ENCODE measurements around the gene FADS3. TPM values are rescaled to one million over a fixed set of nuclear protein-coding genes. Genes with fewer than 3 reads are reported as not detected.

Gene FADS3
- total RNA-seq, 6 donors from 2014 or later = 34.4 to 138 (median 106) TPM

- ATAC-seq (ENCODE audit: low FRiP score in 2 of 2) (peak; percentile 87 to 93), DNase-seq (peak; percentile 92 to 95)
- no peaks in the 10 kb centered on the region for H3K9me3 ChIP-seq
- 0 to 4% methylated on average over 9 to 28 of the region's 83 CpGs for WGBS, 2 donors
- H3K36me3 ChIP-seq = no peaks in the 10 kb centered on the region
- H3K27ac ChIP-seq = peak within 1 kb of the TSS; percentile 61 to 92 (median 86)
- peak in 3 of 6 experiments; percentile 16 to 65 (median 33) for TF ChIP-seq CTCF (IDR thresholded peaks at IDR 0.05)
- peak in 1 of 4 donors; percentile 37 for TF ChIP-seq EP300 (IDR thresholded peaks at IDR 0.05)
- peak in 2 of 4 donors; percentile 42 to 55 for TF ChIP-seq POLR2A (IDR thresholded peaks at IDR 0.05)
- peak in 1 of 2 donors; percentile 35 for TF ChIP-seq POLR2AphosphoS5 (IDR thresholded peaks at IDR 0.05)
- H3K4me3 ChIP-seq = peak within 1 kb of the TSS; percentile 0 to 66 (median 62)
- H3K27me3 ChIP-seq = peaks cover 0 to 2% (median 0%) of the 10 kb centered on the region in 4 donors
- H3K4me1 ChIP-seq = peaks cover 19 to 49% (median 43%) of the 10 kb centered on the region in 4 donors
Observed at GRCh38 chr11:61827571-61828378, 63.6 kb downstream of the FADS3 start, which contains the start of gene FADS2. TSS of gene FADS2 (plus strand) at chr11:61828300. CDS start at chr11:61828391, 91 bp downstream.

- peak in 1 of 2 donors; percentile 15 for ATAC-seq (ENCODE audit: low FRiP score in 2 of 2)
- peaks cover 19 to 49% (median 43%) of the 10 kb centered on the region in 4 donors for H3K4me1 ChIP-seq
- peak overlapping the region; percentile 61 to 92 (median 86) for H3K27ac ChIP-seq
Observed at GRCh38 chr11:61826930-61827570, 64.3 kb downstream of the FADS3 start.

More at GRCh38 chr11:61826930-61827570, 64.3 kb downstream of the FADS3 start:
- 23 to 34% methylated on average over 18 to 22 of the region's 23 CpGs for WGBS, 2 donors
- no peaks in the 10 kb centered on the region for H3K36me3 ChIP-seq
- peaks cover 0 to 2% (median 0%) of the 10 kb centered on the region in 4 donors for H3K27me3 ChIP-seq
- H3K9me3 ChIP-seq = no peaks in the 10 kb centered on the region
- no peak for TF ChIP-seq EP300 (IDR thresholded peaks at IDR 0.05)
- TF ChIP-seq POLR2AphosphoS5 (IDR thresholded peaks at IDR 0.05) = no peak
- TF ChIP-seq CTCF (IDR thresholded peaks at IDR 0.05) = no peak
- no peak for TF ChIP-seq POLR2A (IDR thresholded peaks at IDR 0.05)
- DNase-seq = peak in 1 of 2 donors; percentile 28
- H3K4me3 ChIP-seq = peak overlapping the region; percentile 0 to 66 (median 62)

Small RNA genes within 50 kb of the gene (small RNA-seq; reads per million reads assigned to genes)
- 0 to 0.13 (median 0) reads per million in 4 donors for gene MIR6746
- gene RNU6-1243P = 0 reads per million in 4 donors

Other genes with a start within 250 kb of the FADS3 start
- 10 to 100 TPM in 1 of 6 donors, 1 to 10 TPM in 5; 3.0 to 11.0 (median 8.0) TPM for gene DAGLA, start 211.2 kb downstream of the FADS3 start, total RNA-seq
- 100 to 1,000 TPM in 1 of 6 donors, 10 to 100 TPM in 5; 32.5 to 147 (median 50.7) TPM for gene MYRF, start 138.9 kb downstream of the FADS3 start, total RNA-seq
- 100 to 1,000 TPM in 1 of 6 donors, 10 to 100 TPM in 4, 1 to 10 TPM in 1; 8.4 to 106 (median 34.9) TPM for gene TMEM258, start 98.9 kb downstream of the FADS3 start, total RNA-seq
- gene FEN1, start 98.6 kb downstream of the FADS3 start, total RNA-seq = 1 to 10 TPM; 6.0 to 9.1 (median 7.0) TPM
- 10 to 100 TPM; 38.8 to 63.7 (median 53.2) TPM for gene FADS1, start 74.5 kb downstream of the FADS3 start, total RNA-seq
- gene FADS2, start 63.2 kb downstream of the FADS3 start, total RNA-seq = 10 to 100 TPM; 13.5 to 92.5 (median 50.7) TPM
- 10 to 100 TPM in 3 of 6 donors, 1 to 10 TPM in 3; 4.4 to 20.7 (median 10.0) TPM for gene RAB3IL1, start 26.0 kb upstream of the FADS3 start, total RNA-seq
- gene BEST1, start 58.8 kb upstream of the FADS3 start, total RNA-seq = 10 to 100 TPM in 3 of 6 donors, 1 to 10 TPM in 3; 6.5 to 18.9 (median 10.4) TPM
- 1,000 to 10,000 TPM; 2,996 to 4,693 (median 4,496) TPM for gene FTH1, start 76.1 kb upstream of the FADS3 start, total RNA-seq
- gene INCENP, start 232.5 kb upstream of the FADS3 start, total RNA-seq = 10 to 100 TPM; 11.9 to 44.0 (median 19.7) TPM

All from upper lobe of left lung (tissue), 6 donors.